NOMO-1 (cell line): ENCODE results near the gene TMTC1.

ENCODE experiments used
- DNase-seq, 2 experiments: peaks; one replicate each; lab custom pipeline; 2025; ENCODE audit not compliant: unreplicated experiment in 2 of 2; lab: John Stamatoyannopoulos, UW

TMTC1 gene

GRCh38 chr12:29547864-29548263 is 235.9 kb downstream of the TMTC1 start:
- no peak for DNase-seq

- no peak for DNase-seq
Observed at GRCh38 chr12:29547151-29547632, 236.6 kb downstream of the TMTC1 start.

- no peak for DNase-seq
Observed at GRCh38 chr12:29546000-29546399, 237.7 kb downstream of the TMTC1 start.

GRCh38 chr12:29545102-29545467 is 238.7 kb downstream of the TMTC1 start:
- no peak for DNase-seq

GRCh38 chr12:29544428-29545101 is 239.2 kb downstream of the TMTC1 start:
- DNase-seq = no peak

- DNase-seq = no peak
Observed at GRCh38 chr12:29543036-29543435, 240.7 kb downstream of the TMTC1 start.

GRCh38 chr12:29537298-29537697 is 246.4 kb downstream of the TMTC1 start:
- no peak for DNase-seq

- DNase-seq = peak; percentile 50 to 79
Observed at GRCh38 chr12:29534935-29535334, 248.8 kb downstream of the TMTC1 start.

- no peak for DNase-seq
Observed at GRCh38 chr12:29533815-29534489, 249.8 kb downstream of the TMTC1 start.

- no peak for DNase-seq
Observed at GRCh38 chr12:29531471-29531870, 252.3 kb downstream of the TMTC1 start.

GRCh38 chr12:29530436-29530835 is 253.3 kb downstream of the TMTC1 start:
- peak; percentile 65 to 73 for DNase-seq

- DNase-seq = no peak
Observed at GRCh38 chr12:29528161-29528560, 255.6 kb downstream of the TMTC1 start.

- DNase-seq = no peak
Observed at GRCh38 chr12:29521951-29522350, 261.8 kb downstream of the TMTC1 start.

GRCh38 chr12:29519585-29520182 is 264.1 kb downstream of the TMTC1 start:
- peak; percentile 26 to 32 for DNase-seq

GRCh38 chr12:29518407-29518806 is 265.3 kb downstream of the TMTC1 start:
- no peak for DNase-seq

- peak; percentile 33 to 49 for DNase-seq
Observed at GRCh38 chr12:29517264-29517663, 266.5 kb downstream of the TMTC1 start.

GRCh38 chr12:29516431-29516875 is 267.3 kb downstream of the TMTC1 start:
- no peak for DNase-seq

GRCh38 chr12:29510591-29511185 is 273.1 kb downstream of the TMTC1 start:
- DNase-seq = no peak

GRCh38 chr12:29509503-29509902 is 274.2 kb downstream of the TMTC1 start:
- DNase-seq = no peak

- DNase-seq = no peak
Observed at GRCh38 chr12:29508949-29509348, 274.8 kb downstream of the TMTC1 start.

- DNase-seq = no peak
Observed at GRCh38 chr12:29505122-29505521, 278.6 kb downstream of the TMTC1 start.
